Nephron (organoid): ENCODE results near the gene SLC28A1.

Source experiments
- H3K27ac Mint-ChIP-seq, 3 experiments: 2 replicates each; pipeline ENCODE4 v1.8.0; 2020; ENCODE audit warnings: mixed read lengths in 3 of 3, mild to moderate bottlenecking in 2 of 3, moderate library complexity in 1 of 3
- H3K27me3 Mint-ChIP-seq: 2 replicates; pipeline ENCODE4 v1.8.0; 2021; ENCODE audit warnings: low read depth, mild to moderate bottlenecking, moderate library complexity, mixed read lengths
- H3K36me3 Mint-ChIP-seq: 2 replicates; pipeline ENCODE4 v1.8.0; 2020; ENCODE audit warnings: low read depth, mixed read lengths
- H3K4me1 Mint-ChIP-seq: 2 replicates; pipeline ENCODE4 v1.8.0; 2020; ENCODE audit warnings: mixed read lengths
- H3K4me3 Mint-ChIP-seq, 3 experiments: 2 replicates each; pipeline ENCODE4 v1.8.0; 2020; ENCODE audit warnings: mild to moderate bottlenecking in 3 of 3, mixed read lengths in 3 of 3, moderate library complexity in 2 of 3
- H3K9me3 Mint-ChIP-seq: 2 replicates; pipeline ENCODE4 v1.8.0; 2020; ENCODE audit warnings: mixed read lengths
- CTCF ChIP-seq, 3 experiments: fragments of 200-600 bp; sonication (generic); IDR thresholded peaks; one replicate each; pipeline ENCODE4 v1.5.0; 2021; ENCODE audit warnings: antibody characterized with exemption in 3 of 3; ENCODE audit not compliant: unreplicated experiment in 3 of 3

SLC28A1 gene

GRCh38 chr15:84914909-84915605 is 30.6 kb downstream of the SLC28A1 start:
- H3K27me3 Mint-ChIP-seq: no peaks in the 10 kb centered on the region
- H3K27ac Mint-ChIP-seq: peak overlapping the region; percentile 95 to 97 (median 96)
- TF ChIP-seq CTCF (IDR thresholded peaks at IDR 0.05; ENCODE audit: unreplicated experiment in 3 of 3): no peak

GRCh38 chr15:84915606-84915958 is 31.1 kb downstream of the SLC28A1 start:
- Mint-ChIP-seq H3K4me1 (peaks cover 48% of the 10 kb centered on the region), H3K27ac (peak overlapping the region; percentile 95 to 97 (median 96)), H3K9me3 (no peaks in the 10 kb centered on the region), H3K36me3 (no peaks in the 10 kb centered on the region), H3K27me3 (no peaks in the 10 kb centered on the region), H3K4me3 (no peak overlapping the region)
- TF ChIP-seq CTCF (IDR thresholded peaks at IDR 0.05; ENCODE audit: unreplicated experiment in 3 of 3): no peak

More at GRCh38 chr15:84914909-84915605, 30.6 kb downstream of the SLC28A1 start:
- Mint-ChIP-seq H3K4me3 (peak overlapping the region in 2 of 3 experiments; percentile 9 to 76), H3K36me3 (no peaks in the 10 kb centered on the region), H3K9me3 (no peaks in the 10 kb centered on the region), H3K4me1 (peaks cover 50% of the 10 kb centered on the region)

GRCh38 chr15:84917452-84917851 is 33.0 kb downstream of the SLC28A1 start:
- peak overlapping the region in 2 of 3 experiments; percentile 16 to 26 for H3K27ac Mint-ChIP-seq
- H3K36me3 Mint-ChIP-seq: no peaks in the 10 kb centered on the region
- TF ChIP-seq CTCF (IDR thresholded peaks at IDR 0.05; ENCODE audit: unreplicated experiment in 3 of 3): no peak
- no peak overlapping the region for H3K4me3 Mint-ChIP-seq
- no peaks in the 10 kb centered on the region for H3K9me3 Mint-ChIP-seq
- H3K27me3 Mint-ChIP-seq: no peaks in the 10 kb centered on the region
- peaks cover 44% of the 10 kb centered on the region for H3K4me1 Mint-ChIP-seq

- Mint-ChIP-seq H3K4me3 (no peak overlapping the region), H3K27me3 (no peaks in the 10 kb centered on the region), H3K36me3 (no peaks in the 10 kb centered on the region), H3K9me3 (no peaks in the 10 kb centered on the region), H3K4me1 (peaks cover 39% of the 10 kb centered on the region), H3K27ac (peak overlapping the region in 2 of 3 experiments; percentile 54 to 55)
- no peak for TF ChIP-seq CTCF (IDR thresholded peaks at IDR 0.05; ENCODE audit: unreplicated experiment in 3 of 3)
Measured at GRCh38 chr15:84919106-84919667, 34.7 kb downstream of the SLC28A1 start.

GRCh38 chr15:84921121-84921520 is 36.7 kb downstream of the SLC28A1 start:
- Mint-ChIP-seq H3K27ac (peak overlapping the region in 2 of 3 experiments; percentile 67 to 80), H3K27me3 (no peaks in the 10 kb centered on the region), H3K36me3 (no peaks in the 10 kb centered on the region), H3K4me1 (peaks cover 30% of the 10 kb centered on the region), H3K4me3 (no peak overlapping the region), H3K9me3 (no peaks in the 10 kb centered on the region)
- no peak for TF ChIP-seq CTCF (IDR thresholded peaks at IDR 0.05; ENCODE audit: unreplicated experiment in 3 of 3)

GRCh38 chr15:84922530-84922929 is 38.1 kb downstream of the SLC28A1 start:
- Mint-ChIP-seq H3K36me3 (no peaks in the 10 kb centered on the region), H3K4me1 (peaks cover 39% of the 10 kb centered on the region), H3K27ac (peak overlapping the region in 2 of 3 experiments; percentile 41 to 67), H3K27me3 (no peaks in the 10 kb centered on the region), H3K4me3 (no peak overlapping the region), H3K9me3 (no peaks in the 10 kb centered on the region)
- TF ChIP-seq CTCF (IDR thresholded peaks at IDR 0.05; ENCODE audit: unreplicated experiment in 3 of 3): no peak
